Tibial artery (tissue), 4 donors: ENCODE results near the gene MOGAT3.

Experiments used
- DNase-seq, 2 donors: peaks; one replicate each; pipeline ENCODE4 v3.0.0-alpha.2; 2019
- H3K27ac ChIP-seq, 2 donors: fragments of 200-600 bp; sonication (generic) in 1 of 2; 1 replicate in 1 of 2; 2 replicates in 1 of 2; pipeline ENCODE4 v1.5.1; 2018 to 2019; ENCODE audit warnings: mild to moderate bottlenecking in 1 of 2
- H3K27me3 ChIP-seq, 2 donors: fragments of 200-600 bp; sonication (generic) in 1 of 2; one replicate each; pipeline versions ENCODE4 v1.5.1 to v1.6.0; 2016 to 2019
- H3K36me3 ChIP-seq, 3 donors: fragments of 200-600 bp; sonication (generic) in 2 of 3; one replicate each; pipeline ENCODE4 v1.5.1; 2016 to 2019; ENCODE audit warnings: mild to moderate bottlenecking in 2 of 3
- H3K4me1 ChIP-seq, 4 donors: fragments of 200-600 bp; sonication (generic) in 2 of 4; 1 replicate in 3 of 4; 2 replicates in 1 of 4; pipeline ENCODE4 v1.5.1; 2016 to 2019
- H3K4me3 ChIP-seq, 2 donors: fragments of 200-600 bp; sonication (generic) in 1 of 2; 1 replicate in 1 of 2; 2 replicates in 1 of 2; pipeline ENCODE4 v1.5.1; 2018 to 2019; ENCODE audit warnings: mild to moderate bottlenecking in 2 of 2
- H3K9me3 ChIP-seq, 3 donors: fragments of 200-600 bp; sonication (generic) in 1 of 3; one replicate each; pipeline ENCODE4 v1.5.1; 2016 to 2019
- intact Hi-C: fragments of 100-400 bp; cut with DNase I; formaldehyde crosslinking; loops from one replicate; pipeline ENCODE4 v1.15.0; 2023; ENCODE audit warnings: low total_unique reads
- TF ChIP-seq, protein P1 (sequence below), 2 experiments: fragments of 200-600 bp in 1 of 2; fragments of 450-650 bp in 1 of 2; IDR thresholded peaks; one replicate each; pipeline ENCODE4 v1.5.1; 2017 to 2019; ENCODE audit warnings: antibody characterized with exemption in 2 of 2, mild to moderate bottlenecking in 1 of 2, moderate library complexity in 1 of 2

The MOGAT3 gene

DNA sequence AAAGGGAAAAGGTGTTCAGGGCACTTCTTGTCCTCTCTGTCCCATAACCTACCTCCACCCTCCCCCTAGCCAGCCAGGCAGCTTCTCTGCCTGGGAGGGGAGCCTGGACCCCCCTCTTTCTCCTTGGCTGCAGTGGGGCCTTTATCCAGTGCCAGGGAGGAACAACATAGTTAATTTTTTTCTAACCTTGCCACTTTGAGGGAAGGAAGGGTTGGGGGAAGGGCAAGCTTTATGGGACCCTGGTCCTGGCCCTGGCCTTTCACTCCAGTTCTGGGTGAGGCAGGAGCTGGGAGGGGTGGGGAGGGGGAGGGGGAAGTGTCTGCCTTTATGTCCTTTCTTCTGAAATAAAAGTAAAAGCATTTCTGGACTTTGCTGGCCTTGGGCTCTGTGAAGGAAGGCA, 39.9 kb downstream of the MOGAT3 start:
- Histone ChIP-seq H3K36me3 (peaks cover 33 to 42% (median 36%) of the 10 kb centered on the region in 3 donors), H3K4me1 (peaks cover 0 to 39% (median 33%) of the 10 kb centered on the region in 4 donors), H3K27me3 (peaks cover 5 to 81% of the 10 kb centered on the region in 2 donors), H3K27ac (no peak overlapping the region), H3K4me3 (no peak overlapping the region), H3K9me3 (no peaks in the 10 kb centered on the region)
- TF ChIP-seq, protein P1, sequence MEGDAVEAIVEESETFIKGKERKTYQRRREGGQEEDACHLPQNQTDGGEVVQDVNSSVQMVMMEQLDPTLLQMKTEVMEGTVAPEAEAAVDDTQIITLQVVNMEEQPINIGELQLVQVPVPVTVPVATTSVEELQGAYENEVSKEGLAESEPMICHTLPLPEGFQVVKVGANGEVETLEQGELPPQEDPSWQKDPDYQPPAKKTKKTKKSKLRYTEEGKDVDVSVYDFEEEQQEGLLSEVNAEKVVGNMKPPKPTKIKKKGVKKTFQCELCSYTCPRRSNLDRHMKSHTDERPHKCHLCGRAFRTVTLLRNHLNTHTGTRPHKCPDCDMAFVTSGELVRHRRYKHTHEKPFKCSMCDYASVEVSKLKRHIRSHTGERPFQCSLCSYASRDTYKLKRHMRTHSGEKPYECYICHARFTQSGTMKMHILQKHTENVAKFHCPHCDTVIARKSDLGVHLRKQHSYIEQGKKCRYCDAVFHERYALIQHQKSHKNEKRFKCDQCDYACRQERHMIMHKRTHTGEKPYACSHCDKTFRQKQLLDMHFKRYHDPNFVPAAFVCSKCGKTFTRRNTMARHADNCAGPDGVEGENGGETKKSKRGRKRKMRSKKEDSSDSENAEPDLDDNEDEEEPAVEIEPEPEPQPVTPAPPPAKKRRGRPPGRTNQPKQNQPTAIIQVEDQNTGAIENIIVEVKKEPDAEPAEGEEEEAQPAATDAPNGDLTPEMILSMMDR (IDR thresholded peaks at IDR 0.05) = no peak
- intact Hi-C loops = loop anchor here (10.0 kb wide), 1 partner anchor 266 kb away; the partner anchor contains the start of gene ACHE
- DNase-seq = no peak

DNA sequence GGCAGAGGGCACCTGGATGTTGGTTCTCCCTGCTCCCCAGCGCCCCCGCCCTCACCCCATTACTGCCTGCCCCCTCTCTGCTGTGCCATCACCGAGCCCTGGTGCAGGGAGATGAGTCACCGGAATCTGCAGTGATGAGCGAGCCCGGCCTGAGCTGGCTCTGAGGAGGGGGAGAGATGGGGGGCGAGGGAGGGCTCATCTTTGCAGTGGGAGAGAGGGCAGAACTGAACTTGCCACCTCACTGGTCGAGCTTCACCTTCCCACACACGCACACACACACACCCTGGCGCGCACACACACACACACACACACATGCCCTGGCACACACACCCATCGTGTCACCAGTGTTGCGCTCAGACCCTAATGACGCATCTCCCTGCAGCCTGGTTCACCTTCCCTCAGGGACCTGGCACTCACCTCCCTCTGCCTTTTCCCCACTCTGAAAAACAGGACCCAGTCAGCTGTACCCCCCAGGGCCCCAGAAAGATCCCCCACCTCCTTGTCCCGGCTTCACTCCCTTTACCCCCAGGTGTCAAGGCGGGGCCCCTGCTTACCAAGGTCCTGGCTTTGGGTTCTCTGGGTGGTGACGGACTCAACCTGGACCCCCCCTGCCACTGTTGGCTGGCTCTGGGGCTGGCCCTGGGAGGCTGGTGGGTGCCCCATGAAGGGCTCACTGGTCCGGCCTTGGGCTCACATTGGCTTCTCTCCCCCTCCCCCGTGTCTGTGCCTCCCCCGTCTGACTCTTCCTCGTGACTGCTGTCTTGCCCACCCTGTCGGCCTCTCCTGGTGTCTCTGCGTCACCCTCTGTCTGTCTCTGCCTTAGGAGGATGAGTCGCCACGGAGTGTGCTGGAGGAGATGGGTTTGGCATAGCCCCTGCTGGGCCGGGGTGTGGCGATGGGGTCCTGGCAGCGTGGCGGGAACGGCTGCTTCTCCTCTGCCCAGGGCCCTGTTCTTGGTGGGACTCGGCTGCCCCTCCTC, 40.9 kb downstream of the MOGAT3 start:
- Histone ChIP-seq H3K9me3 (no peaks in the 10 kb centered on the region), H3K4me1 (peaks cover 0 to 36% (median 29%) of the 10 kb centered on the region in 4 donors), H3K4me3 (no peak overlapping the region), H3K36me3 (peaks cover 33 to 42% (median 36%) of the 10 kb centered on the region in 3 donors), H3K27ac (no peak overlapping the region), H3K27me3 (peaks cover 5 to 72% of the 10 kb centered on the region in 2 donors)
- TF ChIP-seq, protein P1 (IDR thresholded peaks at IDR 0.05) = no peak
- intact Hi-C loops = loop anchor here (10.0 kb wide), 1 partner anchor 265 kb away; the partner anchor contains the start of gene ACHE
- DNase-seq = no peak

DNA sequence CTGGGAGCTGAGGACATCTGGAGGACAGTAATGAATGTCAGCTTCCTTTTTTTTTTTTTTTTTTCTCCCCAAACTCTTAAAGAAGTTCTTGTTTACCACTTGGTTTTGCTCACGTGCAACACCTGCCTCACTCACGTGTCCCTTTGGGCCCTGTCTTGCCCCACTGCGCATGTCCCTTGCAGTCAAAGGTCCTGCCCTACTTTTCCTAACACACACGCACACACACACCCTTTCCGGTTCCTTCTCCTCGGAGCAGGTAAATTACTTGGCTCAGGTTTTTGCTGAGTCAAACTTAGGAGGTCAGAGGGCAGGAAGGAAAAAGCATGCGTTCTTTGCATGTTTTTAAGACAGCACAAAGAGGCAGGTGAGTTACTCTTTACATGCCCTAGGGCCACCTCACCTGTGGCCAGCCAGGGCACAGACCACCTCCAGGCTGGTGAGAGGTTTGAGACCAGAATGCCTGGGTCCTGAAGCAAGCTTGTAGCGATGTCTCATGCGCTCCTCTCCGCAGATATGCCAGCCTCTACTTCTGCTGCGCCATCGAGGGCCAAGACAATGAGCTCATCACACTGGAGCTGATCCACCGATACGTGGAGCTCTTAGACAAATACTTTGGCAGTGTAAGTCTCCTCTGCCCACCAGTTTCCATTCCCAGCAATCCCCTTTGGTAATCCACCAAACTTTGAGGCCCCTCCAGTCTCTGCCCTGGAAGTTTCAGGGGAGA, 43.8 kb downstream of the MOGAT3 start:
- Histone ChIP-seq H3K27me3 (peaks cover 0 to 43% of the 10 kb centered on the region in 2 donors), H3K4me1 (peaks cover 0 to 18% (median 9%) of the 10 kb centered on the region in 4 donors), H3K36me3 (peaks cover 33 to 42% (median 36%) of the 10 kb centered on the region in 3 donors), H3K9me3 (no peaks in the 10 kb centered on the region), H3K27ac (no peak overlapping the region), H3K4me3 (no peak overlapping the region)
- DNase-seq = no peak
- TF ChIP-seq, protein P1 (IDR thresholded peaks at IDR 0.05) = no peak
- intact Hi-C loops = no loop called here

DNA sequence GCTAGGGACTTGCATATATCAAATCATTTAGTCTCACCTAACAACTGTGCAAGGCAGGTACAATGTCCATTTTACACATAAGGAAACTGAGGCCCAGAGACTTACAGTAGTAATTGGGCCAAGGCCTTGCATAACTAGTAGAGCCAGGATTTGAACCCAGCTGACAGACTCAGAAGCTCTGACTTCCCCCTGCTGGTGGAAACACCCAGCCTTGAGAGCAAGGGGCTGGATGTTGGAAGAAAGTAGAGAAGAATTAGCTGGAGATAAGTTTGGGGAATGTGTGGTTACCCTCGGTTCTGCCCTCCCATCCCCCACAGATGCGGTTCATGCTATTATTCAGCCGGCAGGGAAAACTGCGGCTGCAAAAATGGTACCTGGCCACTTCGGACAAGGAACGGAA, 44.6 kb downstream of the MOGAT3 start:
- no peak for DNase-seq
- Histone ChIP-seq H3K27ac (no peak overlapping the region), H3K4me1 (peaks cover 0 to 18% (median 9%) of the 10 kb centered on the region in 4 donors), H3K36me3 (peaks cover 33 to 42% (median 36%) of the 10 kb centered on the region in 3 donors), H3K27me3 (peaks cover 0 to 35% of the 10 kb centered on the region in 2 donors), H3K4me3 (no peak overlapping the region), H3K9me3 (no peaks in the 10 kb centered on the region)
- TF ChIP-seq, protein P1 (IDR thresholded peaks at IDR 0.05) = no peak
- intact Hi-C loops = no loop called here

DNA sequence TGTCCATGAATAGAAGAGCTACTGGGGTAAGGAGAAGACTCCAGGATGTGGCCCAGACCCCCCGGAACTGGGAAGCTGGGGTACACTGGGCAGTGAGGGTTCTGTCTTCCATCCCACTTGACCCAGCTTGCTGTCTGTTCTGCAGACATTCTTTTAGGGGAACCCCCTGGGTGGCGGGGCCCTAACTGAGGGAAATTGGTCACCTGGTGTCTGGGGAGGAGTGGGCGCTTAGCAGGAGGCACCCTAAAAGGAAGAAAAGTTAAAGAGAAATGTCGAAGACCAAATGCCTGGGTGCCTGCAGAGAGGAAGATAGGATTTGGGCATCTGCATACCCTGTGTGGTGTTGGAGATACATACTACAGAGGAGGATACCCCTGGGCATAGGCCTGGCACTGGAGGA, 45.5 kb downstream of the MOGAT3 start:
- no peak for DNase-seq
- Histone ChIP-seq H3K27ac (no peak overlapping the region), H3K4me1 (peaks cover 0 to 18% (median 9%) of the 10 kb centered on the region in 4 donors), H3K9me3 (no peaks in the 10 kb centered on the region), H3K4me3 (peak overlapping the region; percentile 74 to 77), H3K36me3 (peaks cover 27 to 35% (median 29%) of the 10 kb centered on the region in 3 donors), H3K27me3 (peaks cover 0 to 33% of the 10 kb centered on the region in 2 donors)
- intact Hi-C loops = no loop called here
- TF ChIP-seq, protein P1 (IDR thresholded peaks at IDR 0.05) = no peak
